HG03039 (cell line): ENCODE results near the gene RNF208.

ENCODE experiments used
- ATAC-seq: cut with Tn5 transposase; IDR thresholded peaks from one replicate; pipeline ENCODE4 v1.9.1; 2021; ENCODE audit warnings: mild to moderate bottlenecking, moderate library complexity; ENCODE audit not compliant: unreplicated experiment

The RNF208 gene

GRCh38 chr9:137178201-137178938 lies 43.7 kb downstream of the RNF208 start:
- no peak for ATAC-seq

- ATAC-seq, result no peak
Measured at GRCh38 chr9:137176302-137177182, 45.5 kb downstream of the RNF208 start.

- ATAC-seq, result no peak
Measured at GRCh38 chr9:137175345-137175961, 46.6 kb downstream of the RNF208 start.

GRCh38 chr9:137174722-137175293 lies 47.2 kb downstream of the RNF208 start:
- no peak for ATAC-seq

GRCh38 chr9:137173796-137174664 lies 48.0 kb downstream of the RNF208 start:
- no peak for ATAC-seq

- ATAC-seq, result no peak
Measured at GRCh38 chr9:137172901-137173795, 48.9 kb downstream of the RNF208 start.

GRCh38 chr9:137171149-137171900 lies 50.7 kb downstream of the RNF208 start:
- no peak for ATAC-seq

- no peak for ATAC-seq
Measured at GRCh38 chr9:137170486-137171148, 51.4 kb downstream of the RNF208 start.
